CD14-positive monocyte (primary cell): ENCODE measurements around the gene FGD6. TPM values are rescaled to one million over a fixed set of nuclear protein-coding genes. Genes with fewer than 3 reads are reported as not detected.
"Not testable (repeated sequence)": the region's sequence is repeated elsewhere in the genome, so short reads cannot be mapped to it uniquely, and the experiment has no call there.

ENCODE experiments used
- DNase-seq, 3 donors: peaks; one replicate each; pipeline ENCODE4 v3.0.0-alpha.2; 2011 to 2022
- H2AFZ ChIP-seq: 2 replicates; pipeline ENCODE4 v1.6.0; 2012; ENCODE audit warnings: mild to moderate bottlenecking, low read depth, low read length, inconsistent platforms; ENCODE audit not compliant: insufficient read depth, poor library complexity, severe bottlenecking
- H3K27ac ChIP-seq, 2 donors: 1 replicate in 1 of 2; 2 replicates in 1 of 2; pipeline ENCODE4 v1.5.1; 2012 to 2013; ENCODE audit warnings: low read length in 2 of 2, control low read depth in 1 of 2, inconsistent platforms in 1 of 2, low read depth in 1 of 2, mild to moderate bottlenecking in 1 of 2
- H3K27me3 ChIP-seq, 2 donors: one replicate each; pipeline versions ENCODE4 v1.6.0 to v1.6.1; 2011 to 2013; ENCODE audit warnings: low read length in 2 of 2; ENCODE audit not compliant: control insufficient read depth in 2 of 2, insufficient read depth in 2 of 2
- H3K36me3 ChIP-seq, 2 donors: replicated peaks in 1 of 2; 1 replicate in 1 of 2; 2 replicates in 1 of 2; pipeline versions ENCODE4 v1.5.1 to v1.6.1; 2012 to 2013; ENCODE audit warnings: low read length in 2 of 2, control low read depth in 1 of 2, inconsistent platforms in 1 of 2, mild to moderate bottlenecking in 1 of 2; ENCODE audit not compliant: insufficient read depth in 2 of 2, control insufficient read depth in 1 of 2
- H3K4me1 ChIP-seq, 2 donors: 1 replicate in 1 of 2; 2 replicates in 1 of 2; pipeline versions ENCODE4 v1.5.1 to v1.6.1; 2012 to 2013; ENCODE audit warnings: low read length in 2 of 2, control low read depth in 1 of 2, inconsistent platforms in 1 of 2, mild to moderate bottlenecking in 1 of 2, moderate library complexity in 1 of 2; ENCODE audit not compliant: insufficient read depth in 2 of 2, control insufficient read depth in 1 of 2
- H3K4me2 ChIP-seq: replicated peaks from 2 replicates; pipeline ENCODE3; 2012; ENCODE audit warnings: low read length, moderate library complexity, mild to moderate bottlenecking; ENCODE audit not compliant: poor library complexity, severe bottlenecking; ENCODE audit errors: extremely low read depth
- H3K4me3 ChIP-seq, 3 experiments: fragments of 200-600 bp in 1 of 3; sonication (generic) in 1 of 3; replicated peaks in 1 of 3; 1 replicate in 2 of 3; 2 replicates in 1 of 3; pipeline ENCODE4 v1.5.1; 2011 to 2013; ENCODE audit warnings: low read length in 3 of 3, mild to moderate bottlenecking in 3 of 3, control low read depth in 2 of 3, low read depth in 2 of 3, inconsistent platforms in 1 of 3, moderate library complexity in 1 of 3
- H3K79me2 ChIP-seq: 2 replicates; pipeline ENCODE4 v1.6.0; 2012; ENCODE audit warnings: mild to moderate bottlenecking, control low read depth, inconsistent platforms, low read length, moderate library complexity; ENCODE audit not compliant: insufficient read depth
- H3K9ac ChIP-seq: 2 replicates; pipeline ENCODE4 v1.6.0; 2017; ENCODE audit warnings: low read length, mild to moderate bottlenecking; ENCODE audit not compliant: insufficient read depth, poor library complexity, severe bottlenecking
- H3K9me3 ChIP-seq, 2 donors: replicated peaks in 1 of 2; 1 replicate in 1 of 2; 2 replicates in 1 of 2; pipeline versions ENCODE4 v1.5.1 to v1.6.1; 2012 to 2013; ENCODE audit warnings: low read length in 2 of 2, control low read depth in 1 of 2; ENCODE audit not compliant: control insufficient read depth in 1 of 2, insufficient read depth in 1 of 2
- H4K20me1 ChIP-seq: 2 replicates; pipeline ENCODE4 v1.6.0; 2012; ENCODE audit warnings: mild to moderate bottlenecking, low read length, control low read depth, moderate library complexity; ENCODE audit not compliant: insufficient read depth
- H3K27ac Mint-ChIP-seq, 7 donors: one replicate each; pipeline ENCODE4 v1.8.0; 2020; ENCODE audit warnings: mild to moderate bottlenecking in 7 of 7, mixed read lengths in 7 of 7, moderate library complexity in 6 of 7, inconsistent platforms in 2 of 7
- H3K27me3 Mint-ChIP-seq, 3 donors: one replicate each; pipeline ENCODE4 v1.8.0; 2021 to 2022; ENCODE audit warnings: low read depth in 3 of 3, mild to moderate bottlenecking in 3 of 3, mixed read lengths in 3 of 3, moderate library complexity in 3 of 3, inconsistent platforms in 1 of 3
- H3K36me3 Mint-ChIP-seq, 2 donors: one replicate each; pipeline ENCODE4 v1.8.0; 2020; ENCODE audit warnings: mixed read lengths in 2 of 2, inconsistent platforms in 1 of 2, mild to moderate bottlenecking in 1 of 2
- H3K4me1 Mint-ChIP-seq: one replicate; pipeline ENCODE4 v1.8.0; 2020; ENCODE audit warnings: mild to moderate bottlenecking, mixed read lengths
- H3K4me3 Mint-ChIP-seq, 2 donors: one replicate each; pipeline ENCODE4 v1.8.0; 2020; ENCODE audit warnings: mild to moderate bottlenecking in 2 of 2, mixed read lengths in 2 of 2, moderate library complexity in 1 of 2
- H3K9me3 Mint-ChIP-seq, 7 donors: one replicate each; pipeline ENCODE4 v1.8.0; 2020 to 2022; ENCODE audit warnings: mixed read lengths in 7 of 7, mild to moderate bottlenecking in 6 of 7, moderate library complexity in 6 of 7, inconsistent platforms in 2 of 7
- CTCF ChIP-seq: fragments of 200-600 bp; IDR thresholded peaks from one replicate; pipeline ENCODE4 v1.8.0; 2022; ENCODE audit warnings: antibody characterized with exemption, mild to moderate bottlenecking
- whole genome bisulfite sequencing: methylation state at CpG from one replicate; pipeline ENCODE4 v1.1.5; 2013; ENCODE audit warnings: missing lambda C conversion rate; ENCODE audit not compliant: insufficient coverage; 5-methylcytosine and 5-hydroxymethylcytosine counted together
- intact Hi-C, 2 donors: fragments of 100-400 bp; cut with micrococcal nuclease; formaldehyde crosslinking; loops; one replicate each; pipeline versions ENCODE4 v1.15.0 to v1.15.1; 2023
- polyA plus RNA-seq, 3 donors: library from polyadenylated mRNA; depleted of rRNA in 1 of 3; unstranded in 2 of 3; stranded (reverse) in 1 of 3; fragments of 300-500 nt in 2 of 3; fragments of >200 nt in 1 of 3; fragmentation: Illumina TruSeq in 2 of 3; gene quantifications; 1 replicate in 2 of 3; 2 replicates in 1 of 3; pipeline ENCODE4 v1.2.3, GENCODE V29; 2012 to 2021

FGD6 gene
- polyA plus RNA-seq, 3 donors: 4.0 to 8.1 (median 5.3) TPM

DNA sequence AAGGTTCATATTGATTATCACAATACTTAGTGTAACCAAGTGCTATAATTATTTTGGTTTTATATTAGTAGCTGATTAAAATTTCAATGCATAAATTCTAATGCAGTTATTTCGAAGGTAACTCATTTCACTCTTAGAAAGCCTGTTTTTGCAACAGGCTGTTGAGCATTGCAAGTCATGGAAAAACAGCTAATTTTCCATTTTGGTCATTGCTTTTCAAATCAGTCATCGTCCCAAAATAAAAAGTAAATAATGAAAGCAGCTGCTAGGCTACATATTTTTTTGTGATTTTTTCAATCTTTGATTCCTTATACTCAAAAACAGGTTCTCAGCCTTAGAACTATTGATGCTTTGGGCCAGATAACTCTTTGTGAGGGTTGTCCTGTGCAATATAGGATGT is 23.3 kb upstream of the FGD6 start:
- peaks cover 14% of the 10 kb centered on the region for H3K79me2 ChIP-seq
- intact Hi-C loops: no loop called here

GRCh38 chr12:95239835-95240234 is 22.6 kb upstream of the FGD6 start:
- H3K4me2 ChIP-seq, DNase-seq, H3K27ac ChIP-seq, H3K9ac ChIP-seq, intact Hi-C loops, H3K27me3 ChIP-seq, H3K27me3 Mint-ChIP-seq, H3K4me1 ChIP-seq, H3K9me3 Mint-ChIP-seq, H3K9me3 ChIP-seq, H3K4me3 ChIP-seq, H3K4me3 Mint-ChIP-seq, H3K4me1 Mint-ChIP-seq, H2AFZ ChIP-seq: not testable (repeated sequence)
- 93% methylated on average over 2 of the region's 2 CpGs for WGBS
- H3K36me3 Mint-ChIP-seq: peaks cover 14 to 33% of the 10 kb centered on the region in 2 donors
- Histone ChIP-seq H4K20me1 (peaks cover 12% of the 10 kb centered on the region), H3K79me2 (peaks cover 14% of the 10 kb centered on the region), H3K36me3 (peaks cover 14 to 19% of the 10 kb centered on the region in 2 donors)
- H3K27ac Mint-ChIP-seq: peak overlapping the region in 3 of 7 donors; percentile 53 to 90 (median 75)

More for the DNA sequence above, 23.3 kb upstream of the FGD6 start:
- Histone ChIP-seq H3K27me3 (no peaks in the 10 kb centered on the region), H3K27ac (no peak overlapping the region), H3K4me2 (no peak overlapping the region), H3K4me1 (no peaks in the 10 kb centered on the region), H2AFZ (no peak overlapping the region), H3K4me3 (no peak overlapping the region), H3K9me3 (no peaks in the 10 kb centered on the region), H3K36me3 (peaks cover 14 to 19% of the 10 kb centered on the region in 2 donors), H4K20me1 (peaks cover 12% of the 10 kb centered on the region), H3K9ac (no peak overlapping the region)
- H3K36me3 Mint-ChIP-seq: peaks cover 16 to 35% of the 10 kb centered on the region in 2 donors
- TF ChIP-seq CTCF: no peak
- no peak overlapping the region for H3K4me3 Mint-ChIP-seq
- DNase-seq: no peak
- 100% methylated on average over 1 of the region's 2 CpGs for WGBS
- peaks cover 4% of the 10 kb centered on the region for H3K4me1 Mint-ChIP-seq
- H3K27ac Mint-ChIP-seq: no peak overlapping the region
- peaks cover 0 to 2% (median 0%) of the 10 kb centered on the region in 3 donors for H3K27me3 Mint-ChIP-seq
- peaks cover 0 to 5% (median 2%) of the 10 kb centered on the region in 7 donors for H3K9me3 Mint-ChIP-seq
